ENCODE results near the gene IGF2R.
"Not testable (repeated sequence)": the region's sequence is repeated elsewhere in the genome, so short reads cannot be mapped to it uniquely, and the experiment has no call there.

Gene IGF2R

GRCh38 chr6:160139420-160139851 lies 170.6 kb downstream of the IGF2R start:
- no peak for TF ChIP-seq Cebpa-rat (IDR thresholded peaks at IDR 0.05)
- Histone ChIP-seq H3K9me3 (replicated peaks in 1 of 11) (peaks cover 0 to 6% (median 0%) of the 10 kb centered on the region in 11 experiments; a peak in 1 of 22 replicates), H3K4me3 (no peak overlapping the region), H3K36me3 (no peaks in the 10 kb centered on the region), H4K20me1 (peaks cover 0 to 10% (median 0%) of the 10 kb centered on the region in 11 experiments; a peak in 3 of 22 replicates), H3K4me2 (no peak overlapping the region), H3K27ac (no peak overlapping the region), H3K27me3 (no peaks in the 10 kb centered on the region), H3K9ac (no peak overlapping the region), H3K4me1 (no peaks in the 10 kb centered on the region)

GRCh38 chr6:160140493-160140892 lies 171.6 kb downstream of the IGF2R start:
- H3K27ac ChIP-seq; H3K9me3 ChIP-seq (replicated peaks in 1 of 11); H3K4me1 ChIP-seq: not testable (repeated sequence)

GRCh38 chr6:160141001-160141726 lies 172.3 kb downstream of the IGF2R start:
- Histone ChIP-seq H3K36me3 (no peaks in the 10 kb centered on the region), H3K9me3 (replicated peaks in 1 of 11) (peaks cover 0 to 7% (median 0%) of the 10 kb centered on the region in 11 experiments; a peak in 1 of 22 replicates), H3K4me2 (no peak overlapping the region), H4K20me1 (peaks cover 0 to 10% (median 0%) of the 10 kb centered on the region in 11 experiments; a peak in 3 of 22 replicates), H3K27ac (no peak overlapping the region), H3K4me3 (no peak overlapping the region), H3K4me1 (no peaks in the 10 kb centered on the region), H3K9ac (no peak overlapping the region), H3K27me3 (no peaks in the 10 kb centered on the region)
- TF ChIP-seq Cebpa-rat (IDR thresholded peaks at IDR 0.05) = no peak

More at GRCh38 chr6:160140493-160140892, 171.6 kb downstream of the IGF2R start:
- H3K9ac ChIP-seq, H3K4me3 ChIP-seq, H3K4me2 ChIP-seq, H3K27me3 ChIP-seq, H3K36me3 ChIP-seq: not testable (repeated sequence)
- peaks cover 0 to 10% (median 0%) of the 10 kb centered on the region in 11 experiments; a peak in 3 of 22 replicates for H4K20me1 ChIP-seq

- no peak overlapping the region for H3K27ac ChIP-seq
- no peaks in the 10 kb centered on the region for H3K36me3 ChIP-seq
- H3K4me2 ChIP-seq = no peak overlapping the region
- H4K20me1 ChIP-seq = peaks cover 0 to 8% (median 0%) of the 10 kb centered on the region in 11 experiments; a peak in 2 of 22 replicates
- H3K9ac ChIP-seq = no peak overlapping the region
- no peaks in the 10 kb centered on the region for H3K4me1 ChIP-seq
- no peaks in the 10 kb centered on the region for H3K27me3 ChIP-seq
- H3K4me3 ChIP-seq = no peak overlapping the region
- peaks cover 0 to 7% (median 0%) of the 10 kb centered on the region in 11 experiments; a peak in 1 of 22 replicates for H3K9me3 ChIP-seq (replicated peaks in 1 of 11)
- TF ChIP-seq Cebpa-rat (IDR thresholded peaks at IDR 0.05) = no peak
Observed at GRCh38 chr6:160142115-160142715, 173.3 kb downstream of the IGF2R start.

- Histone ChIP-seq H3K9me3 (replicated peaks in 1 of 11) (peaks cover 0 to 7% (median 0%) of the 10 kb centered on the region in 11 experiments; a peak in 1 of 22 replicates), H3K4me1 (no peaks in the 10 kb centered on the region), H3K27ac (no peak overlapping the region), H4K20me1 (no peaks in the 10 kb centered on the region), H3K36me3 (no peaks in the 10 kb centered on the region), H3K4me2 (no peak overlapping the region), H3K27me3 (no peaks in the 10 kb centered on the region), H3K9ac (no peak overlapping the region), H3K4me3 (no peak overlapping the region)
- no peak for TF ChIP-seq Cebpa-rat (IDR thresholded peaks at IDR 0.05)
Observed at GRCh38 chr6:160146454-160147145, 177.7 kb downstream of the IGF2R start.

GRCh38 chr6:160147146-160147536 lies 178.3 kb downstream of the IGF2R start:
- no peaks in the 10 kb centered on the region for H3K27me3 ChIP-seq
- TF ChIP-seq Cebpa-rat (IDR thresholded peaks at IDR 0.05) = no peak
- H3K4me1 ChIP-seq = no peaks in the 10 kb centered on the region
- H3K9ac ChIP-seq = no peak overlapping the region
- H4K20me1 ChIP-seq = no peaks in the 10 kb centered on the region
- no peak overlapping the region for H3K4me2 ChIP-seq
- peaks cover 0 to 11% (median 0%) of the 10 kb centered on the region in 11 experiments; a peak in 1 of 22 replicates for H3K9me3 ChIP-seq (replicated peaks in 1 of 11)
- H3K4me3 ChIP-seq = no peak overlapping the region
- H3K27ac ChIP-seq = no peak overlapping the region
- no peaks in the 10 kb centered on the region for H3K36me3 ChIP-seq

- Histone ChIP-seq H3K4me1 (no peaks in the 10 kb centered on the region), H3K9ac (no peak overlapping the region), H3K27me3 (no peaks in the 10 kb centered on the region), H3K9me3 (replicated peaks in 1 of 11) (peaks cover 8 to 29% (median 21%) of the 10 kb centered on the region in 11 experiments), H3K4me2 (no peak overlapping the region), H4K20me1 (no peaks in the 10 kb centered on the region), H3K4me3 (no peak overlapping the region), H3K27ac (no peak overlapping the region), H3K36me3 (peaks cover 0 to 16% (median 0%) of the 10 kb centered on the region in 11 experiments; a peak in 2 of 22 replicates)
- no peak for TF ChIP-seq Cebpa-rat (IDR thresholded peaks at IDR 0.05)
Observed at GRCh38 chr6:160154471-160154870, 185.6 kb downstream of the IGF2R start.

- Histone ChIP-seq H3K4me3 (no peak overlapping the region), H3K36me3 (peaks cover 0 to 16% (median 0%) of the 10 kb centered on the region in 11 experiments; a peak in 2 of 22 replicates), H3K27ac (no peak overlapping the region), H3K4me2 (no peak overlapping the region), H3K27me3 (no peaks in the 10 kb centered on the region), H3K4me1 (no peaks in the 10 kb centered on the region), H3K9me3 (replicated peaks in 1 of 11) (peaks cover 8 to 28% (median 20%) of the 10 kb centered on the region in 11 experiments), H4K20me1 (no peaks in the 10 kb centered on the region), H3K9ac (no peak overlapping the region)
- no peak for TF ChIP-seq Cebpa-rat (IDR thresholded peaks at IDR 0.05)
Observed at GRCh38 chr6:160156842-160157241, 188.0 kb downstream of the IGF2R start.

- no peak overlapping the region for H3K27ac ChIP-seq
- H3K4me2 ChIP-seq = no peak overlapping the region
- H3K9me3 ChIP-seq (replicated peaks in 1 of 11) = no peaks in the 10 kb centered on the region
- peaks cover 0 to 6% (median 0%) of the 10 kb centered on the region in 11 experiments; a peak in 1 of 22 replicates for H3K36me3 ChIP-seq
- no peaks in the 10 kb centered on the region for H4K20me1 ChIP-seq
- no peak overlapping the region for H3K4me3 ChIP-seq
- H3K27me3 ChIP-seq = no peaks in the 10 kb centered on the region
- H3K4me1 ChIP-seq = no peaks in the 10 kb centered on the region
- H3K9ac ChIP-seq = no peak overlapping the region
- TF ChIP-seq Cebpa-rat (IDR thresholded peaks at IDR 0.05) = no peak
Observed at GRCh38 chr6:160160450-160160849, 191.6 kb downstream of the IGF2R start.

All from BLaER1 treated with 17β-estradiol and CSF1 and Interleukin-3, amounts not matched to agents 10 nM and 100 nM (cell line).